NB4 (cell line): ENCODE results near the gene PTGDS.

Experiments
- CTCF ChIP-seq: IDR thresholded peaks from one replicate; pipeline ENCODE4 v1.5.1; 2012; ENCODE audit warnings: low read depth, low read length
- MYC ChIP-seq: IDR thresholded peaks from 2 replicates; pipeline ENCODE4 v1.6.1; 2011; ENCODE audit warnings: low read depth, low read length
- POLR2A ChIP-seq: IDR thresholded peaks from 2 replicates; pipeline ENCODE4 v1.6.1; 2011; ENCODE audit warnings: mild to moderate bottlenecking; ENCODE audit not compliant: insufficient read length; ENCODE audit errors: extremely low read depth
- TF ChIP-seq, protein P1 (sequence below): IDR thresholded peaks from 2 replicates; pipeline ENCODE4 v1.6.1; 2011; ENCODE audit warnings: low read depth, low read length

DNA sequence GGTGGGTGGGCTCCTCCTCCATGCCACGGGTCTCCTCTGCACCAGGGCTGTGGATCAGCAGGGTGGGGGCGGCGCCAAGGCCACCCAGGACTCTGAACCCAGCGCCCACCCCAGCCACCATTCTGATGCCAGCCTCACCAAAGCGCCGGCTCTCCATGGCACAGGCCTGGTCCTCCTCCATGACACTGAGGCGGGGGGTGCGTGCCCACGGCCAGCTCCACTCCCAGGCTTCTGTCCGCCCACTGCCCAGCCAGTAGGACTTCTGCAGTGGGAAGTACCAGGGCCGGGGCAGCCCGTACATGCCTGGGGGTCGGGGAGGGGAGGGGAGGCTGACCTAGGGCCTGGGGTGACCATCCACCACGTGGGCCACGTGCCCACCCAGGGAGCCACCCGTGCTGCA is 39.1 kb downstream of the PTGDS start:
- TF ChIP-seq CTCF (no peak), POLR2A (no peak), MYC (no peak)
- TF ChIP-seq, protein P1, sequence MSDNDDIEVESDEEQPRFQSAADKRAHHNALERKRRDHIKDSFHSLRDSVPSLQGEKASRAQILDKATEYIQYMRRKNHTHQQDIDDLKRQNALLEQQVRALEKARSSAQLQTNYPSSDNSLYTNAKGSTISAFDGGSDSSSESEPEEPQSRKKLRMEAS = no peak
